A673 (cell line): ENCODE measurements around the gene EPHA8.

Source experiments
- CTCF ChIP-seq: fragments of 300-800, 200-600 bp; sonication (generic); conservative IDR thresholded peaks from 2 replicates; pipeline ENCODE4 v1.5.1; 2017; ENCODE audit warnings: low read depth, mild to moderate bottlenecking, antibody characterized with exemption, low read length, moderate library complexity, mixed read lengths
- EZH2 ChIP-seq: fragments of 200-600 bp; sonication (generic); IDR thresholded peaks from 2 replicates; pipeline ENCODE4 v1.6.1; 2017; ENCODE audit warnings: borderline replicate concordance, low read depth, mild to moderate bottlenecking, mixed read lengths, antibody characterized with exemption, low read length; ENCODE audit not compliant: poor library complexity, severe bottlenecking

GRCh38 chr1:22578732-22579361, 15.6 kb downstream of the EPHA8 start:
- TF ChIP-seq EZH2, result no peak
- TF ChIP-seq CTCF, result no peak
